ENCODE data around the gene DGCR6L. TPM values are rescaled to one million over a fixed set of nuclear protein-coding genes. Genes with fewer than 3 reads are reported as not detected.
A peak's percentile ranks its signal among the peaks of the same experiment; 100 is the strongest.
"Not testable (repeated sequence)": the region's sequence is repeated elsewhere in the genome, so short reads cannot be mapped to it uniquely, and the experiment has no call there.

Gene DGCR6L
- total RNA-seq, 2 donors from 2014 or later, result 23.3 to 31.8 TPM

DNA sequence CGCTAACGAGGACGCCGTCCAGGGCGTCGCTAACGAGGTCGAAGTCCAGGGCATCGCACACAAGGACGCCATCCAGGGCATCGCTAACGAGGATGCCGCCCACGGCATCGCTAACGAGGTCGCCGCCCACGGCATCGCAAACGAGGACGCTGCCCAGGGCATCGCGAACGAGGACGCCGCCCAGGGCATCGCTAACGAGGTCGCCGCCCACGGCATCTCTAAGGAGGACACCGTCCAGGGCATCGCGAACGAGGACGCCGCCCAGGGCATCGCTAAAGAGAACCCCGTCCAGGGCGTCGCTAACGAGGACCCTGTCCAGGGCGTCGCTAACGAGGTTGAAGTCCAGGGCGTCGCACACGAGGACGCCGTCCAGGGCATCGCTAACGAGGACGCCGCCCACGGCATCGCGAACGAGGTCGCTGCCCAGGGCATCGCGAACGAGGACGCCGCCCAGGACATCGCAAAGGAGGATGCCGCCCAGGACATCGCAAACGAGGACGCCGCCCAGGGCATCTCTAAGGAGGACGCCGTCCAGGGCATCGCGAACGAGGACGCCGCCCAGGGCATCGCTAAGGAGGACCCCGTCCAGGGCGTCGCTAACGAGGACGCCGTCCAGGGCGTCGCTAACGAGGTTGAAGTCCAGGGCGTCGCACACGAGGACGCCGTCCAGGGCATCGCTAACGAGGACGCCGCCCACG lies 36.2 kb upstream of the DGCR6L start:
- not testable (repeated sequence) for H3K36me3 Mint-ChIP-seq (ENCODE audit: insufficient read depth in 2 of 2); ATAC-seq (replicated peaks in 1 of 2); H3K27ac Mint-ChIP-seq; H3K4me1 Mint-ChIP-seq (ENCODE audit: low read depth); H3K9me3 Mint-ChIP-seq; DNase-seq; H3K27me3 Mint-ChIP-seq (ENCODE audit: low read depth); H3K4me3 Mint-ChIP-seq

DNA sequence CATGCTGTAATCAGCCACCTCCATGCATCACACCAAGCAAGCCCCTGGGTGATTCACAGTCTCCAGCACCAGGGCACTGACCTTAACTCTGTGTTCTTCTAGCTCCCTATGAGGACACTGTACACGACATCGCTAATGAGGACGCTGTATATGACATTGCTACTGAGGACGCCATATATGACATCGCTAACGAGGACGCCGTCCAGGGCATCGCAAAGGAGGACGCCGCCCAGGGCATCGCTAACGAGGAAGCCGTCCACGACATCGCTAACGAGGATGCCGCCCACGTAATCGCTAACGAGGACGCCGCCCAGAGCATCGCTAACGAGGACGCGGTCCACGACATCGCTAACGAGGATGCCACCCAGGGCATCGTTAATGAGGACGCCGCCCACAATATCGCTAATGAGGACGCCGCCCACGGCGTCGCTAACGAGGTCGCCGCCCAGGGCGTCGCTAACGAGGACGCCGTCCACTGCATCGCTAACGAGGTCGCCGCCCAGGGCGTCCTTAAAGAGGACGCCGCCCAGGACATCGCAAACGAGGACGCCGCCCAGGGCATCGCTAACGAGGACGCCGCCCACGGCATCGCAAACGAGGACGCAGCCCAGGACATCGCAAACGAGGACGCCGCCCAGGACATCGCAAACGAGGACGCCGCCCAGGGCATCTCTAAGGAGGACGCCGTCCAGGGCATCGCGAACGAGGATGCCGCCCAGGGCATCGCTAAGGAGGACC lies 34.5 kb upstream of the DGCR6L start:
- ATAC-seq (replicated peaks in 1 of 2) (no peak), DNase-seq (no peak)
- Mint-ChIP-seq H3K4me3 (no peak overlapping the region), H3K36me3 (ENCODE audit: insufficient read depth in 2 of 2) (no peaks in the 10 kb centered on the region), H3K27me3 (ENCODE audit: low read depth) (no peaks in the 10 kb centered on the region), H3K9me3 (no peaks in the 10 kb centered on the region), H3K27ac (no peak overlapping the region), H3K4me1 (ENCODE audit: low read depth) (no peaks in the 10 kb centered on the region)

DNA sequence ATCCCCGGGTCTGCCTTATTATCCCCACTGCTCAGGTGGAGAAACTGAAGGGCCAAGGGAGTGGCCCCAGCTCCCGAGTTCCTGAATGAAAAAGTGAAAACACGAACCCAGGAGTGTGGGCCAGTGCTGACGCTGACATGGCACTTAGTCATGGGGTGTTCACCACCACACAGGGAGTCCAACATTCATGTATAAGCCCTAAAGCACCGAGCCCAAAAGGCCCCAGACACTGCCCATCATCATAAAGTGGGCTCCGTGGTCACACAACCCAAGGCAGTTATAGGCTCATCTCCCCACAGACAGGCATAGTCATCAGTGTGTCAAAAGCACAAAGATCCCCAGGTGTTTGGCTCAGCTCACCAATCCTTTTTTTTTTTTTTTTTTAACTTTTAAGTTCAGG lies 32.7 kb upstream of the DGCR6L start:
- not testable (repeated sequence) for H3K36me3 Mint-ChIP-seq (ENCODE audit: insufficient read depth in 2 of 2); H3K9me3 Mint-ChIP-seq; H3K4me1 Mint-ChIP-seq (ENCODE audit: low read depth); H3K27me3 Mint-ChIP-seq (ENCODE audit: low read depth); ATAC-seq (replicated peaks in 1 of 2); H3K27ac Mint-ChIP-seq; H3K4me3 Mint-ChIP-seq
- peak; percentile 32 to 47 for DNase-seq

DNA sequence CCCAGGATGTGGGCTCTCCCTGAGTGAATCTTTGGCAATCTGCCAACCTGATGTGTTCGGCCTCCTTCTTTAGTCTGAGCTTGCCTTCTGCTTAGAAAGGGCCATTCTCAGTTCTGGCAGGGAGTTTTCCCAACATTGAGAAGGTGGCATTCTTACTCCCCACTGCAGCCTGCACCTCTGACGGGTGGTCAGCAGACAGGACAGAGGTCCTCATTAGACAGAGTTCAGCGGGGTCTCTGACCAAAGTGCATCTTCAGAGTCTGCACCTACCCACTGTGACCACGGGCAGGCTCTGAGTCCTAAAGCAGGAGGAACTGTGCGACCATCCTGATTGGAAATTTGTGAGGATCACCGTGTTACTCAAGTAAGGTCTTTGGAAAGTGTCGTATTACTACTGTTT lies 26.7 kb upstream of the DGCR6L start:
- H3K4me1 Mint-ChIP-seq (ENCODE audit: low read depth); H3K27me3 Mint-ChIP-seq (ENCODE audit: low read depth); H3K27ac Mint-ChIP-seq; H3K9me3 Mint-ChIP-seq; ATAC-seq (replicated peaks in 1 of 2); DNase-seq; H3K36me3 Mint-ChIP-seq (ENCODE audit: insufficient read depth in 2 of 2); H3K4me3 Mint-ChIP-seq: not testable (repeated sequence)

DNA sequence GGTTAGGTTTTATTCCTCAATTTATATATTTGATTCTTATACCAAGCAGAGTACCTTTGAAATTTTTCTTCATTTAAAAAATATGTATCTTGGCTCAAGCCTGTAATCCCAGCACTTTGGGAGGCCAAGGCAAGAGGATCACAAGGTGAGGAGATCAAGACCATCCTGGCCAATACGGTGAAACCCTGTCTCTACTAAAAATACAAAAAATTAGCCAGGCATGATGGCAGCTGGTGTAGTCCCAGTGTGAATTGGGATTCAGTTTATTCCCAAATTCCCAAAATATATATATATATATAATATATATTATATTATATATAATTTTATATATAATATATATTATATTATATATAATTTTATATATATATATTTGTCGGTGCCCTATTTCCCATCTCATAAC lies 18.4 kb upstream of the DGCR6L start:
- H3K27ac Mint-ChIP-seq; ATAC-seq (replicated peaks in 1 of 2); H3K9me3 Mint-ChIP-seq; H3K36me3 Mint-ChIP-seq (ENCODE audit: insufficient read depth in 2 of 2); H3K4me3 Mint-ChIP-seq; H3K4me1 Mint-ChIP-seq (ENCODE audit: low read depth); H3K27me3 Mint-ChIP-seq (ENCODE audit: low read depth); DNase-seq: not testable (repeated sequence)

DNA sequence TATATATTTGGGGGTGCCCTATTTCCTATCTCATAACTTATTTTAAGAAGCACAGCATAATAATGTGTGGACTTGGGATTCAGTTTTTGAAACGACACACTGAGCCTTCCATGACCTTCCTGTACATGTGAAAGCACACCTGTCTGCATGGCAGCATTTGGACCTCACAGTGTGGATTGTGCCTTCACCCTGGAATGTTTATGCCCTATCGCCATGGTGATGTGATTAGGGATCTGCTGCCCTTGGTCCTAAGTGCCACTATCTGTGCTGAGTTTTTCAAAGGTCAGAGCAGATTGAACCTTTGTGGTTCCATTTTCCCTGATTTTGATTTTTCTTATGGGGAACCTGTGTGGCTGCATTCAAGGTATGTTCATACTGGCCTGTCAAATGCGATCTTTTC lies 17.9 kb upstream of the DGCR6L start:
- H3K4me3 Mint-ChIP-seq; ATAC-seq (replicated peaks in 1 of 2); H3K27me3 Mint-ChIP-seq (ENCODE audit: low read depth); H3K36me3 Mint-ChIP-seq (ENCODE audit: insufficient read depth in 2 of 2); H3K27ac Mint-ChIP-seq; H3K4me1 Mint-ChIP-seq (ENCODE audit: low read depth); DNase-seq; H3K9me3 Mint-ChIP-seq: not testable (repeated sequence)

DNA sequence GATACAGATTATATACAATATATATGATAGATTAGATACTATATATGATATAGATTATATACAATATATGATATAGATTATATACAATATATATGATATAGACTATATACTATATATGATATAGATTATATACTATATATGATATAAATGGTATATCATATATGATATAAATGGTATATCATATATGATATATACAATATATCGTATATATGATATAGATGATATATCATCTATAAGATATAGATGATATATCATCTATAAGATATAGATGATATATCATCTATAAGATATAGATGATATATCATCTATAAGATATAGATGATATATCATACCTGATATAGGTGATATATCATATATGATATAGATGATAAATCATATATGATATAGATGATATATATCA lies 16.7 kb upstream of the DGCR6L start:
- not testable (repeated sequence) for H3K9me3 Mint-ChIP-seq; DNase-seq; H3K4me3 Mint-ChIP-seq; H3K36me3 Mint-ChIP-seq (ENCODE audit: insufficient read depth in 2 of 2); H3K27ac Mint-ChIP-seq; ATAC-seq (replicated peaks in 1 of 2); H3K27me3 Mint-ChIP-seq (ENCODE audit: low read depth); H3K4me1 Mint-ChIP-seq (ENCODE audit: low read depth)

DNA sequence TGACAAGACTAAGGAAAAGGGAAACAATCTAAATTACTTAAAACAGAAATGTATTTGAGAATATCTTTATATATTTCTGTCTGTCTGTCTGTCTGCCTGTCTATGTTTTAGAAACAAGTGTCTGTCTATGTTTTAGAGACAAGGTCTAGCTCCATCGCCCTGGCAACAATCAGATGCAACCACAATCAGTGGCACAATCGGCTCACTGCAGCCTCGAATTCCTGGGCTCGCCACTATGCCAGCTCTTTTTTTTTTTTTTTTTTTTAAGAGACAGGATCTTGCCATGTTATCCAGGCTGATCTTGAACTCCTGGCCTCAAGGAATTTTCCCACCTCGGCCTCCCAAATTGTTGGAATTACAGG lies 8.7 kb upstream of the DGCR6L start:
- not testable (repeated sequence) for H3K27ac Mint-ChIP-seq

DNA sequence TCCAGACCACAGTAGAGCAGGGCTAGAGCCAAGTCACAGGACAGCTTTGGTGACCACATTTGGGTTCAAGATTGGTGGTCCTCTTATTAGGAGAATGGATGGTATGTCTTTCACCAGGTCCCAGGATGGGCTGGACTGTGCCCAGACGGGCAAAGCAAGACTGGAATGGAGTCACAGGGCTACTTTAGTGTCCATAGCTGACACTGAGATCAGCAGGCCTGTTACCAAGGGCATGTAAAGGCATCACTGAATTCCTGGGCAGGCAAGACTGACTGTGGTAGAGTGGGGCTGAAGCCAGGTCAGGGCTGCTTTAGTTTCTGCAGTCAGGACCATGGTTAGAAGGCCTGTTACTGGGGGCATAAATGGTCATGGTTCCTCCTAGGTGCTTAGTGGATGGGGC lies 6.1 kb upstream of the DGCR6L start:
- H3K27ac Mint-ChIP-seq; H3K4me3 Mint-ChIP-seq; DNase-seq; H3K27me3 Mint-ChIP-seq (ENCODE audit: low read depth); H3K36me3 Mint-ChIP-seq (ENCODE audit: insufficient read depth in 2 of 2); ATAC-seq (replicated peaks in 1 of 2); H3K9me3 Mint-ChIP-seq: not testable (repeated sequence)
- peaks cover 48% of the 10 kb centered on the region for H3K4me1 Mint-ChIP-seq (ENCODE audit: low read depth)

More for the DNA sequence above, 8.7 kb upstream of the DGCR6L start:
- not testable (repeated sequence) for H3K27me3 Mint-ChIP-seq (ENCODE audit: low read depth); DNase-seq; ATAC-seq (replicated peaks in 1 of 2); H3K36me3 Mint-ChIP-seq (ENCODE audit: insufficient read depth in 2 of 2); H3K9me3 Mint-ChIP-seq
- H3K4me1 Mint-ChIP-seq (ENCODE audit: low read depth), result peaks cover 25% of the 10 kb centered on the region
- H3K4me3 Mint-ChIP-seq, result peak overlapping the region; percentile 83 to 87

DNA sequence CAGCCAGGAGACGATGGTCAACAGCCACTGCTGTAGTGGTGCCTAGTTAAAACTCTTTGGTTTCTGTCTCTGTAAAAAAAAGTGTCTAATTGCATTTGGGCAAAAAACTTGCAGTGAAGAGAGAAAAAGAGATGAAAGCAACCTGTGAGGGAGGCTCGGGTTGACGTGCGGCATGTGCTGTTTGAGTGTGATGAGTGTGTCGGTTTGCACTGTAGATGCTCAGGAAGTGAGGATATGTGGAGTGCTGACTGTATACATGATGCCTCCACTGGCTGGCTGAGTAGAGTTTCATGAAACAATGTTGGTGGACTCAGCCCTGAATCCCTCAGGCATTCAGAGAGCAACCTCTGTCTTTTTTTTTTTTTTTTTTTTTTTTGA lies 4.3 kb upstream of the DGCR6L start:
- Mint-ChIP-seq H3K9me3 (no peaks in the 10 kb centered on the region), H3K36me3 (ENCODE audit: insufficient read depth in 2 of 2) (peaks cover 1 to 2% of the 10 kb centered on the region in 2 donors), H3K27ac (peak overlapping the region; percentile 89), H3K4me1 (ENCODE audit: low read depth) (peaks cover 58% of the 10 kb centered on the region), H3K27me3 (ENCODE audit: low read depth) (no peaks in the 10 kb centered on the region), H3K4me3 (peak overlapping the region; percentile 75 to 86)
- DNase-seq (peak; percentile 52 to 67), ATAC-seq (replicated peaks in 1 of 2) (peak; percentile 65 to 69)

DNA sequence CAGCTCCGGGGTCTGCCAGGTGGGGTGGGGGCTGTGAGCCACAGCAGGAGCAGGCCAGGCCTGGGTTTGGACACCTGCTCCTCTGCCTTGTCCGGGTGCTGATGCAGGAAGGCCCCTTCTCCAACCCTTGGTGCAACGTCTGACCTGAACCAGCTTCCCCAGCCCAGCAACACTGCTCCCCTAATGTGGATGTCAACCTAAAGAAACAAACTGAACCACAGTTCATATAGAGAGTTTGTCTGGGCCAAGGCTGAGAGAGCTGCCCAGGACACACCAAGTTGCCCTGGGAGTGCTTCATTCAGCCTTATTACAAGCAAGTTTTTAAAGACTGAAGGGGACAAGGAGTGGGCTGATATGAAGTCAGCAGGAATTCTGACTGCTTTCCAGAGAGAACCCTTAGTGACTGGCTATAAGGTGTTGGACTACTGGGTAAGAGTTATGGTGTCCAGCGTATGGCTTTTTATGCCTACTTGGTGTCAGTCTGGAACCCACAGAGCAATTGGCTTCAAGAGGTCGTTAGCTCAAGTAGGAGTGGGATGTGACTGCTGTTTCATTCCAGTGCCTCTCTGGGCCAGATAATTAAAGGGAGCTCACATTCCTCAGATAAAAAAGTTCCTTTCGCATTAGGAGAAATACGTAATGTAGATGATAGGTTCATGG lies 1.8 kb upstream of the DGCR6L start:
- H3K36me3 Mint-ChIP-seq (ENCODE audit: insufficient read depth in 2 of 2); H3K27ac Mint-ChIP-seq; H3K27me3 Mint-ChIP-seq (ENCODE audit: low read depth); DNase-seq; H3K9me3 Mint-ChIP-seq; ATAC-seq (replicated peaks in 1 of 2): not testable (repeated sequence)
- peaks cover 66% of the 10 kb centered on the region for H3K4me1 Mint-ChIP-seq (ENCODE audit: low read depth)
- peak overlapping the region; percentile 94 to 98 for H3K4me3 Mint-ChIP-seq

DNA sequence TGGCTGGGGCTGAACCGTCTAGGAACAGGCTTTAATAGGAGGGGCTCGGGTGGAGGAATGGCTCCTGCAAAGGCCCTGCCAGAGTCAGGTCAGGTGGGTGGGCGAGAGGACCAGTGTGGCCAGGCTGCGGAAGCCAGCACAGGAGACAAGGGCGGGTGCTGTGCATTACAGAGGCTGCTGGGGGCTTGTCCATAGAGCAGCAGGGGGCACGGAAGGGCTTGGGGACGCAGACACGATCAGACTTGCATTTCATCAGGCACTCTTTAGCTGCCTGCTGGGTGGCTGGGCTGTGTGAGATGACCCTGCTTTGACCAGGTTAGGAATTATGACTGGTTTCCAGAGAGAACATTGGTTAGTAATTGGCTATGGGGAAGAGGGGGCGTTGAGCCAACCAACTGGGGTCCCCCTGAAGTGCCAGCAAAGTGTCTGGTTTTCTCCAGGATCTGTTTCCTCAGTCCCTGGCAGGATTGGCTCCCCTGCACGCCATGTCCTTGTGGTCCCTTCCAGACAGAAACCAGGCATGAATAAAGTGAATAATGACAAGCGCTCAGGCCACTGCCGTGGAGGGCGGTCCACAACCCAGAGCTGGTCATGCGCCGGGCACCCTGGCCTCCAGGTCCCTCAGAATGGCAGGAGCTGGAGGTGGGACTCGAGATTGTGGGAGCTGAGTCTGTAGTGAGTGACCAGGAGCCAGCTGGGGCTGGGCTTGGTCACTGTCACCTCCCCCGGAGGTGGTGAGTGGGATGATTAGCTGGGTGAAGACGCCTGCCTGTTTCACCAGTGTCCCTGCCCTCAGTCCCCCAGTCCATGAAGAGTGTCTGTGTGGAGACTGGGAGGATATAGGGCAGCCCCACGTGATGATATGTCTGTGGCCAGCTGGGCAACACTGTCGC lies 1.0 kb upstream of the DGCR6L start:
- peak overlapping the region; percentile 23 for H3K27ac Mint-ChIP-seq
- not testable (repeated sequence) for H3K9me3 Mint-ChIP-seq; ATAC-seq (replicated peaks in 1 of 2); H3K27me3 Mint-ChIP-seq (ENCODE audit: low read depth); H3K36me3 Mint-ChIP-seq (ENCODE audit: insufficient read depth in 2 of 2); DNase-seq
- peak overlapping the region; percentile 94 to 98 for H3K4me3 Mint-ChIP-seq
- H3K4me1 Mint-ChIP-seq (ENCODE audit: low read depth), result peaks cover 66% of the 10 kb centered on the region

Data from activated T-cell treated with anti-CD3 and anti-CD28 coated beads, Interleukin-2, amount 50 U/mL, for 72 hours (primary cell).